GM18868 (cell line): Measurements from ENCODE around the gene MFSD8.
"Not testable (repeated sequence)": the region's sequence is repeated elsewhere in the genome, so short reads cannot be mapped to it uniquely, and the experiment has no call there.

Experiments
- ATAC-seq: cut with Tn5 transposase; IDR thresholded peaks from one replicate; pipeline ENCODE4 v1.9.1; 2021; ENCODE audit warnings: mild to moderate bottlenecking, moderate library complexity; ENCODE audit not compliant: unreplicated experiment

MFSD8 gene

GRCh38 chr4:127957105-127957504 is 7.9 kb downstream of the MFSD8 start:
- ATAC-seq, result no peak

- ATAC-seq, result no peak
Measured at GRCh38 chr4:127936974-127937373, 28.0 kb downstream of the MFSD8 start.

GRCh38 chr4:127931836-127932235 is 33.1 kb downstream of the MFSD8 start:
- ATAC-seq, result not testable (repeated sequence)

- no peak for ATAC-seq
Measured at GRCh38 chr4:127930175-127930574, 34.8 kb downstream of the MFSD8 start.

DNA sequence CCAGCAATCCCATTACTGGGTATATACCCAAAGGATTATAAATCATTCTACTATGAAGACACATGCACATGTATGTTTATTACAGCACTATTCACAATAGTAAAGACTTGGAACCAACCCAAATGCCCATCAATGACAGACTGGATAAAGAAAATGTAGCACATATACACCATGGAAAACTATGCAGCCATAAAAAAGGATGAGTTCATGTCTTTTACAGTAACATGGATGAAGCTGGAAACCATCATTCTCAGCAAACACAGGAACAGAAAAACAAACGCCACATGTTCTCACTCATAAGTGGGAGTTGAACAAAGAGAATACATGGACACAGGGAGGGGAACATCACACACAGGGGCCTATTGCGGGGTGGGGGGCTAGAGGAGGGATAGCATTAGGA is 39.3 kb downstream of the MFSD8 start:
- not testable (repeated sequence) for ATAC-seq

DNA sequence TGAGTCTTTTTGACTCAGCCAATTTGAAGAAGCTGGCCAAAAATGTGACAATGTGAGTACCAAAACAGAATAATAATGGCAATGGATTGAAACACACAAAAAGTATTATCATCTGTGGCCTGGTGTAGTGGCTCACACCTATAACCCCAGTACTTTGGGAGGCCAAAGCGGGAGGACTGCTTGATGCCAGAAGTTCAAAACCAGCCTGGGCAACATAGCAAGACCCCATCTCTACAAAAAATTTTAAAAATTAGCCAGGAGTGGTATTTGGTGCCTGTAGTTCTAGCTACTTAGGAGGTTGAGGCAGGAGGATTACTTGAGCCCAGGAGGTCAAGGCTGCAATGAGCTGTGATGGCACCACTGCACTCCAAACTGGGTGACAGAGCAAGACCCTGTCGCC is 42.7 kb downstream of the MFSD8 start:
- ATAC-seq, result no peak

DNA sequence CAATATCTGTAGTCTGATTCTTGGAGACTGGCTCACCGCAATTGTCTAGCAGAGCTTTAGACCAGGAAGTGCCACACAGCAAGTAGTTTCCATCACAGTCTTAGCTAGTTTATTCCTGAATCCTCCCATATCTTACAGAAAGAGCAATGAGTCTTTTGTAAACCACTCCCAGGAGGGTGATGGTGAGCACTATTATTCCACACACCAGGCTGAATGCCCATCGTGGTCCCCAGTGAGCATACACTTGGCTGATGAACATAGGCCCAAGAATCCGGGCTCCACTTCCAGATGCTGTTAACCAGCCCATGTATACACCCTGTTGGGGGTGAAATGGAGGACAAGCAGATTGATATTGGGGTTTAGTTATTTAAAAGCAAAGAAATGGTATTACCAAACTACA is 44.5 kb downstream of the MFSD8 start:
- no peak for ATAC-seq

- no peak for ATAC-seq
Measured at GRCh38 chr4:127917151-127917550, 47.8 kb downstream of the MFSD8 start.

DNA sequence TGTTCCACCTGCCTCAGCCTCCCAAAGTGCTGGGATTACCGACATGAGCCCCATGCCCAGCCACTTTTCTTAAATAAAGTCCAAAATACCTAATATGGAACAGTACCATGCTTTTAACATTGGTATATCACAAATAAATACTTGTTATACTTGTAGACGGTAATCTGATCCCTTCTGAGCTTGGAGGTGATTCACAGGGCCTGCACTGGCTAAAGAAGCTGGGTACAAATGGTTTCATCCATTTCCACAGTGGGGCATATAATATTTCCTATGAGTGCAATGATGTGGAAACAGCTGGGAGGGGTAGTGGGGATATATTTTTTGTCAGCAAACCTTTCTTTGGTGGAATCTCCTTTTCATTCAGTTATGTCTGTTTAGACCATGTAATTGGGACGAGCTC is 48.5 kb downstream of the MFSD8 start:
- ATAC-seq, result no peak

DNA sequence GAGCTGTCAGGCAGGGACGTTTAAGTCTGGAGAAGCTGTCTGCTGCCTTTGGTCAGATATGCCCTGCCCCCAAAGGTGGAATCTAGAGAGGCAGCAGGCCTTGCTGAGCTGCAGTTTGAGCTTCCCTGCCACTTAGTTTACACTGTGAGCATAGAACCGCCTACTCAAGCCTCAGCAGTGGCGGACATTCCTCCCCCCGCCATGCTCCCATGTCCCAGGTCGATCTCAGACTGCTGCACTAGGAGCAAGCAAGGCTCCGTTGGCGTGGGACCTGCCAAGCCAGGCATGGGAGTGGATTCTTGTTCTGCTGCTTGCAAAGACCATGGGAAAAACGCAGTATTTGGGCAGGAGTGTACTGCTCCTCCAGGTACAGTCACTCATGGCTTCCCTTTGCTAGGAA is 59.9 kb downstream of the MFSD8 start:
- no peak for ATAC-seq

GRCh38 chr4:127899682-127900081 is 65.3 kb downstream of the MFSD8 start:
- ATAC-seq, result not testable (repeated sequence)

DNA sequence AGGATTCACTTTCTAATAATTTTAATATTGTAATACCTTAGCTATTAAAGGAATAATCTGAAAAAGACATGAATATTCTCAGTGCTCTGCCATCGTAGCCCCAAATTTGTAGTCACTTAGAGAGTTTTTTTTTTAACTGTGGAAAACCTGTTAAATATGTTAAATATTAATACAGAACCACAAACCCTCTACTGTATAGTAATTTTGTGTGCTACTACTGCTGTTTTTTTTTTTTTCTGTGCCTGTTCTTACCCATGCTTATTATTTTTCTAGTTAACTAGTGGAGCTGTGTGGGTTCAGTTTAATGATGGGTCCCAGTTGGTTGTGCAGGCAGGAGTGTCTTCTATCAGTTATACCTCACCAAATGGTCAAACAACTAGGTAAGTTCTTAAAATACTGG is 68.4 kb downstream of the MFSD8 start:
- no peak for ATAC-seq

- no peak for ATAC-seq
Measured at GRCh38 chr4:127896069-127896468, 68.9 kb downstream of the MFSD8 start.

- no peak for ATAC-seq
Measured at GRCh38 chr4:127889903-127890302, 75.1 kb downstream of the MFSD8 start.

DNA sequence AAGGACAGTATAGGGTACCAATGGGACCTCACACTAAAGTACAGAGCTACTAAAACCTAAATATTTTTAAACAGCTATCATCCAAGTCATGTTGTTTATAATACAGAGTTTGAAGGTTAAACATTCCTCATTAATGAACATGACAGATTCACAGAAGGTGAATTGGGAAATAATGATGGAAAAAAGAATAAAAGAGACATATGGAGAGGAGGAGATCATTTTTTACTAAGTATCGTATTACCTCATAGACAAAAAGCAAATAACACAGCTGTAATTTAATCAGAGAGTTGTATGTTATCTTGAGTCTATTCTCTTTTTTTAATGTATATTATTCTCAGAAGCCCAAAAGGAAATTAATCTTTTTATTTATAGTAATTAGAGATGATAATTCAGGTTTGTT is 76.4 kb downstream of the MFSD8 start:
- ATAC-seq, result no peak

GRCh38 chr4:127881563-127881864 is 83.5 kb downstream of the MFSD8 start:
- peak; percentile 42 for ATAC-seq

DNA sequence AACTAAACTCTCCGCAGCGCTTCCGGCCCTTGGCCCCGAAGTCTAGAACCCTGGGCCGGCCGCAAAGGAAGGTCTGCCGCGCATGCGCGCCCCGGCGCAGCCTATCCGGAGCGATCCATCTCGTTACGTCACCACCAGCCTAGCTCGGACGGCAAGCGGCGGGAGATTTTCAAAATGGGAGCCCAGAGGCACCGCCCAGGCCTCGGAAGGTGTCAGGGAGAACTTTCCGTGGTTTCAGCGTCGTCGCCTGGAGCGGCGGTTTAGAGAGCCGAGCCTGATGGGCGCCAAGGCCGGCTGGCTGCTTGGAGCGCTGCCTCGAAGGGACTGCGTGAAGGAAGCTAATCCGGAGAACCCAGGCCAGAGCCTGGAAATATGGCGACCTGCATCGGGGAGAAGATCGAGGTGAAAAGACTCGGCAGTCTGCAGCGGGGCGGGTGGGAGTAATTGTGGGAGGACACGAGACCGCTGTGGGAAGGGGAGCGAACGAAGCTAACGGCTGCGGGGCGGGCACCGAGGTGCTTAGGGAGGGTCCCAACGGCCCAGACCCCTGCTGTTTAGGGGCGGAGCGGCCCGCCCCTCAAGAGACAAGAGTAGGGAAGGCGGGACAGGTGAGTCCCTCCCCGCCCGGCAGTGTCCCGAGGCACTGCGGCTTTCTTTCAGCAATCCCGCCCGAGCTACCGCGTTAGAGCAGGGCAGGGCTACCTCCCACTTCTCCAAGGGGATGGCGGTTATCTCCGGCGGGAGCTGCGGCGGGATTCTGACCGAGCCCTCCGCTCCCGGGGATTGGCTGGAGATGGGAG is 84.0 kb downstream of the MFSD8 start, which contains the start of gene PLK4:
Gene PLK4, plus strand, starts transcription at position 131 of the 800 bp plus-strand sequence. Its CDS starts 242 bp downstream, at position 373.
- peak; percentile 90 for ATAC-seq

DNA sequence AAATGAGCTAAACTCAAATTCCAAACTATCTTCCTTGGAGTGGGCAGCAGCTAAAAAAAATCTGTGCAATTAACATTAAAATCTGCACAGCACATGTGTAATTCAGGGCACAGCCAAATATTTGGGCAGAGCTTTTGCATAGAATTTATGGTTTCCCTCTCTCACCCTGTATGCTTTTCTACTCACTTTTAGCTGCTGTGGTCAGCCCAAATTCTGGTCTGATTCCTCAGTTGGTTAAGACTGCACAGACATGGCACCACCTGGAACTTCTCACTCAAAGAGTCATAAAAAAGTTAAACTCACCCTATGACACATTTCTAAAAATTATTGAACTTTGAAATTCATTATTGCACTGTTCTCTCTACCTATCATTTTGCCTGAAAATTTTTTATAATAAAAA is 89.2 kb downstream of the MFSD8 start:
- no peak for ATAC-seq

- ATAC-seq, result no peak
Measured at GRCh38 chr4:127870688-127871087, 94.3 kb downstream of the MFSD8 start.

DNA sequence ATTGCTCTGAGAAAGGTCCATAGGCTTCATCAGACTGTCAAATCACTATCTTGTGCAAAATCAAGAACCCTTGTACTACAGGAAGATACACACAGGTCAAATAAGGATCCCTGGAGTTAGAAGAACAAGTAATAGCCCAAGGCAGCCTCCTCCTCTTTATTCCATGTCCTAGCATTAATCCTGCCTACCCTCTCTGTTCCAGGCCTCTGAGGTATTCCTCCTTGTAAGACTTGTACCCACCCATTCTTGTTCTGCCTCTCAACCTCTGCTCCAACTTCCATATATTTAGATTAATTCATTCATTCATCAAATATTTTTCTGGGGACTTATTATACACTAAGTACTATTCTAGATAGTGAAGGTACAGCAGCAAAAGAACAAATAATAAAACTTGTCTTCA is 94.7 kb downstream of the MFSD8 start:
- no peak for ATAC-seq

GRCh38 chr4:127868196-127868595 is 96.8 kb downstream of the MFSD8 start:
- no peak for ATAC-seq
